ENCODE results near the gene NXPE2.

The NXPE2 gene

GRCh38 chr11:114746013-114746412 is 67.7 kb downstream of the NXPE2 start:
- no peak for DNase-seq
